Duodenal mucosa (tissue), 2 donors: ENCODE results near the gene USP22.

Experiments used
- H3K27ac ChIP-seq: one replicate; pipeline ENCODE4 v1.7.0; 2013; ENCODE audit warnings: low read depth, low read length
- H3K27me3 ChIP-seq, 2 donors: one replicate each; pipeline ENCODE4 v1.7.0; 2013; ENCODE audit warnings: low read length in 2 of 2, control low read depth in 1 of 2; ENCODE audit not compliant: insufficient read depth in 2 of 2, control insufficient read depth in 1 of 2
- H3K36me3 ChIP-seq, 2 donors: one replicate each; pipeline ENCODE4 v1.7.0; 2013; ENCODE audit warnings: low read length in 2 of 2, control low read depth in 1 of 2; ENCODE audit not compliant: insufficient read depth in 2 of 2, control insufficient read depth in 1 of 2
- H3K4me1 ChIP-seq, 2 donors: one replicate each; pipeline ENCODE4 v1.7.0; 2013; ENCODE audit warnings: low read length in 2 of 2, control low read depth in 1 of 2; ENCODE audit not compliant: insufficient read depth in 2 of 2, control insufficient read depth in 1 of 2
- H3K4me3 ChIP-seq, 2 donors: one replicate each; pipeline ENCODE4 v1.7.0; 2013; ENCODE audit warnings: low read length in 2 of 2, low read depth in 1 of 2
- H3K9ac ChIP-seq, 2 donors: one replicate each; pipeline ENCODE4 v1.7.0; 2013; ENCODE audit warnings: low read length in 2 of 2, low read depth in 1 of 2
- H3K9me3 ChIP-seq, 2 donors: one replicate each; pipeline ENCODE4 v1.7.0; 2013; ENCODE audit warnings: low read length in 2 of 2, control low read depth in 1 of 2; ENCODE audit not compliant: control insufficient read depth in 1 of 2

USP22 gene

DNA sequence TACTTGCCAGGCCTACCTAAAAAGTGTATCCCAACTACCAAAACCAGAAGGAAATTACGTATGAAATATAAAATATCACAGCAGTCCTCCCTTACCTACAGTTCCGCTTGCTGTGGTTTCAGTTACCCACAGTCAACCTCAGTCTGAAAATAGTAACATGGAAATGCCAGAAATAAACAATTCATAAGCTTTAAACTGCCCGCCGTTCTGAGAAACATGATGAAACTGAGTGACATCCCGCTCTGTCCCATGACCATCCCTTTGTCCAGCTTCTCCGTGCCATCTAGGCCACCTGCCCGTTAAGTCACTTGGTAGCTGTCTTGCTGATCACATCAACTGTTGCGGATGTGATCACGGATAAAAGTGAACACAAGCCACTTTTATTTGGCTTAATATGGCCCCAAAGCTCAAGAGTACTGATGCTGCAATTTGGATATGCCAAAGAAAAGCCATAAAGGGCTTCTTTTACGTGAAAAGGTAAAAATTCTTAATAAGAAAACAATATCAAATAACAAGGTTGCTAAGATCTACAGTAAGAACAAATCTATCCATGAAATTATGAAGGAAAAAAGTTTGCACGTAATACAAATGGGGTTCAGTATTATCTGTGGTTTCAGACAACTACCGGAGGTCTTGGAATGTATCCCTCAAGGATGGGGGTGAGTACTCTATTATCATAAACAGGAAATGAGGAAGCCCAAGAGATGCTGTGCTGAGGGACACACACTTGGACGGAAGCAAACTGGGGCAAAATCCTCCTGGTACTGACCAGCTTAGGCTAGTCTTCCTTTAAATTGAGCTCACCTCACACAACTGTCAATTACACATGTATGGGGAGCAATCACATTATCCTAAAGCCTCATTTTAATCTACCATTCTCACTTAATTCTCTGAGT is 8.2 kb downstream of the USP22 start:
- Histone ChIP-seq H3K27ac (no peak overlapping the region), H3K9ac (no peak overlapping the region)

DNA sequence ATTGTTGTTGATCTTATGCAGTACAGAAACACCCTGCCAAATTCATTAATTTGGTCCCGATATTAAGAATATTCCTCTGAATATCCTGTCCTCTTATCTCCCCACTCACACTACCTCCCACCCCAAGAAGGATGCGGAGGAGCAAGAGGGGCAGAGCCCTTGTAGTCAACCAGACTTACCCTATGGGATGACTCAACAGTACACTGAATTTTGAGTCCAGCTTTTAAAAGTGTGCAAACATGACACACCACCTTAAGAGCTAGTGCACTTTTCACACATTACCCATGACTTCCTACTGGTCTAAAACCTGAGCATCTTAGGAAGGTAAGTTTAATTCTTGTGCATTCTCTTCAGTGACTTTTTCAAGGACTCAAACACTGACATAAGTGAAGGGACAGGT is 9.5 kb downstream of the USP22 start:
- no peak overlapping the region for H3K4me3 ChIP-seq
- peaks cover 5 to 21% of the 10 kb centered on the region in 2 donors for H3K36me3 ChIP-seq
- H3K27me3 ChIP-seq, result no peaks in the 10 kb centered on the region
- H3K27ac ChIP-seq, result no peak overlapping the region
- no peaks in the 10 kb centered on the region for H3K9me3 ChIP-seq
- no peak overlapping the region for H3K9ac ChIP-seq
- peaks cover 26 to 40% of the 10 kb centered on the region in 2 donors for H3K4me1 ChIP-seq

More for the DNA sequence above, 8.2 kb downstream of the USP22 start:
- H3K4me1 ChIP-seq, result peaks cover 27 to 37% of the 10 kb centered on the region in 2 donors
- H3K4me3 ChIP-seq, result peak overlapping the region in 1 of 2 donors; percentile 26
- H3K36me3 ChIP-seq, result peaks cover 3 to 19% of the 10 kb centered on the region in 2 donors
- H3K9me3 ChIP-seq, result no peaks in the 10 kb centered on the region
- H3K27me3 ChIP-seq, result no peaks in the 10 kb centered on the region

GRCh38 chr17:21031756-21032396 is 10.9 kb downstream of the USP22 start:
- H3K9me3 ChIP-seq, result no peaks in the 10 kb centered on the region
- no peaks in the 10 kb centered on the region for H3K27me3 ChIP-seq
- H3K36me3 ChIP-seq, result peaks cover 9 to 26% of the 10 kb centered on the region in 2 donors
- no peak overlapping the region for H3K27ac ChIP-seq
- H3K4me1 ChIP-seq, result peaks cover 19 to 30% of the 10 kb centered on the region in 2 donors
- no peak overlapping the region for H3K4me3 ChIP-seq
- no peak overlapping the region for H3K9ac ChIP-seq

DNA sequence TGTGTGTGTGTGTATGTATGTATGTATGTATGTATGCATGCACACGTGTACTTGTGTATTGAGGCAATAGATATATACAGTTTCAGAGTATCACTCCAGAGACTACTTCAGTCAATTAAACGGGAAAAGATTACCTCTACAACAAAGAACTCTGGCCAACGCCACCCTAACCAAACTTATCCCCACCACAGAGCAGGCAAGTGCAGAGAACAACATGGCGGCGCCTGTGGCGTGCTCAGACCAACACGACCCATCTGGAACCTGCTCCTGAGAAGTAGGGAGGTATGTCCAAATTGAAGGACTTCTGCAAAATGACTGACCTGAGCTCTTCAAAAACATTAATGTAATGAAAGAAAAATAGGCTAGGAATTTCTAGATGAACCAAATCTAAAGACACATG is 12.4 kb downstream of the USP22 start:
- H3K9ac ChIP-seq, result no peak overlapping the region
- H3K27ac ChIP-seq, result no peak overlapping the region
- H3K36me3 ChIP-seq, result peaks cover 13 to 39% of the 10 kb centered on the region in 2 donors
- no peak overlapping the region for H3K4me3 ChIP-seq
- no peaks in the 10 kb centered on the region for H3K27me3 ChIP-seq
- H3K4me1 ChIP-seq, result peaks cover 15 to 20% of the 10 kb centered on the region in 2 donors
- no peaks in the 10 kb centered on the region for H3K9me3 ChIP-seq

DNA sequence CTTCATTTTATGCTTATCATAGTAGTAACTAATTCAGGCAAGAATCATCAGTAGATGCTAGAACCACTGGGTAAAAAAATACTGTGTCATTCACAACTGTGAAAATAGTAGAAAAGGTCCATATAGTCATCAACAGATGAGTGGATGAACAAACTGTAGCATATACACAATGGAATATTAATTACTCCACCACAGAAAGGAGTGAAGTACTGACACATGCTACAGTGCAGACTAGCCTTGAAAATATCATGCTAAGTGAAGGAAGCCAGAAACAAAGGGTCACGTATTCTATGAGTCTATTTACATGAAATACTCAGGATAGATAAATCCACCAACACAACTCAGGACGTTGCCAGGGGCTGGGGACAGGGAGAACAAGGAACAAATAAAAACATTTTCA is 13.3 kb downstream of the USP22 start:
- peaks cover 6 to 12% of the 10 kb centered on the region in 2 donors for H3K4me1 ChIP-seq
- no peak overlapping the region for H3K4me3 ChIP-seq
- H3K27ac ChIP-seq, result no peak overlapping the region
- no peaks in the 10 kb centered on the region for H3K27me3 ChIP-seq
- H3K9ac ChIP-seq, result no peak overlapping the region
- peaks cover 15 to 48% of the 10 kb centered on the region in 2 donors for H3K36me3 ChIP-seq
- H3K9me3 ChIP-seq, result no peaks in the 10 kb centered on the region

GRCh38 chr17:21029036-21029435 is 13.8 kb downstream of the USP22 start:
- Histone ChIP-seq H3K9me3 (no peaks in the 10 kb centered on the region), H3K9ac (no peak overlapping the region), H3K27me3 (no peaks in the 10 kb centered on the region), H3K36me3 (peaks cover 19 to 52% of the 10 kb centered on the region in 2 donors), H3K4me3 (no peak overlapping the region), H3K4me1 (peaks cover 3 to 7% of the 10 kb centered on the region in 2 donors), H3K27ac (no peak overlapping the region)

- no peak overlapping the region for H3K27ac ChIP-seq
- H3K27me3 ChIP-seq, result no peaks in the 10 kb centered on the region
- no peak overlapping the region for H3K4me3 ChIP-seq
- peaks cover 19 to 58% of the 10 kb centered on the region in 2 donors for H3K36me3 ChIP-seq
- no peaks in the 10 kb centered on the region for H3K9me3 ChIP-seq
- peaks cover 6 to 7% of the 10 kb centered on the region in 2 donors for H3K4me1 ChIP-seq
- no peak overlapping the region for H3K9ac ChIP-seq
Observed at GRCh38 chr17:21028192-21028591, 14.6 kb downstream of the USP22 start.

DNA sequence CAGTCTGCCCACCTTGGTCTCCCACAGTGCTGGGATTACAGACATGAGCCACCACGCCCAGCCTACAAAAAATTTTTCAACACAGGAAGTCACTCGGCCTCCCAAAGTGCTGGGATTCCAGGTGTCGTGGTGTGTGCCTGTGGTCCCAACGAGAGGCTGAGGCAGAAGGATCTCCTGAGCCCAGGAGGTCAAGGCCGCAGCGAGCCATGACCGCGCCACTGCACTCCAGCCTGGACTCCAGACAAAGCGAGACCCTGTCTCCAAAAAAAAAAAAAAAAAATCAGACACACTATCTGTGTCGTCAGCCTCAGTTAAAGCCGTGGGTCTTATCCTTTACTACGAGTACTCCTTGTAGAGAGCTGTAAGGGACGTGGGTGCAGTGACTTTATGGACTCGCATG is 15.8 kb downstream of the USP22 start:
- H3K4me3 ChIP-seq, result no peak overlapping the region
- H3K9ac ChIP-seq, result no peak overlapping the region
- H3K4me1 ChIP-seq, result peaks cover 6 to 7% of the 10 kb centered on the region in 2 donors
- no peaks in the 10 kb centered on the region for H3K9me3 ChIP-seq
- H3K27me3 ChIP-seq, result no peaks in the 10 kb centered on the region
- peaks cover 19 to 58% of the 10 kb centered on the region in 2 donors for H3K36me3 ChIP-seq
- H3K27ac ChIP-seq, result no peak overlapping the region

DNA sequence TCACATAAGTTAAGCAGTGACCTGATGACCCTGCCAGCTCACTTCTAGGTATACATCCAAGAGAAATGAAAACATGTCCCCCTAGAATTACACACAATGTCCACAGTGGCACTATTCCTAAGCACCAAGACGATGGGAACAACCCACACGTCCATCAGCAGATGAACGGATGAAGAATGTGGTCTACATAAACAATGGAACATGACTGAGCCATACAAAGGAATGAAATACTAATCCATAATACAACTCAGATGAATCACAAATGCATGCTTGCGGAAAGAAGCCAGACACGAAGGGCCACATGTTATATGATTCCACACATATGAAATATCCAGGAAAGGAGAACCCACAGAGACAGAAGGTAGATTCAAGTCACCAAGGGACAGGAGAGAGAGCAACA is 17.4 kb downstream of the USP22 start:
- H3K27ac ChIP-seq, result no peak overlapping the region
- peaks cover 6 to 7% of the 10 kb centered on the region in 2 donors for H3K4me1 ChIP-seq
- H3K36me3 ChIP-seq, result peaks cover 29 to 70% of the 10 kb centered on the region in 2 donors

DNA sequence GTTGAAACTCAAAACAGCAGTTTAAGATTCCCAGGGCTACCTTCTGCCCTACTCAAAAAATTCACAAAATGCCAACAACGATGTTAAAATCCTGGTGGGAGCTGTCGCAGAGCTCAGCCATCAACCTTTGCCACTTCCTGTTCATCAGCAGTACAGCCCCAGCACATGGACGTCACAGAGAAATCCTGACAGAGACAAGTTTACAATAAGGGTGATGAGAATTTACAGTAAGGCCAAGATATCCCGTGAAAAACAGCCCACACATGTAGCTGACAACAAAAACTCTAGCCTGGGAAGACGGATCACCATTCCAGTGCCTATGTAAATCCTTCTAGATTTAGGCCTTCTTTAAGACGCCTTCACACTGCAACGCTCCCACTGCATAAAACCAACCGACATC is 18.8 kb downstream of the USP22 start:
- Histone ChIP-seq H3K27me3 (no peaks in the 10 kb centered on the region), H3K9ac (no peak overlapping the region), H3K36me3 (peaks cover 42 to 84% of the 10 kb centered on the region in 2 donors), H3K4me3 (no peak overlapping the region), H3K4me1 (peaks cover 0 to 7% of the 10 kb centered on the region in 2 donors), H3K27ac (no peak overlapping the region), H3K9me3 (no peaks in the 10 kb centered on the region)

More for the DNA sequence above, 17.4 kb downstream of the USP22 start:
- Histone ChIP-seq H3K9me3 (no peaks in the 10 kb centered on the region), H3K9ac (no peak overlapping the region), H3K4me3 (no peak overlapping the region), H3K27me3 (no peaks in the 10 kb centered on the region)
